ENCODE data around the gene SLC22A23.
A peak's percentile ranks its signal among the peaks of the same experiment; 100 is the strongest.

SLC22A23 gene

DNA sequence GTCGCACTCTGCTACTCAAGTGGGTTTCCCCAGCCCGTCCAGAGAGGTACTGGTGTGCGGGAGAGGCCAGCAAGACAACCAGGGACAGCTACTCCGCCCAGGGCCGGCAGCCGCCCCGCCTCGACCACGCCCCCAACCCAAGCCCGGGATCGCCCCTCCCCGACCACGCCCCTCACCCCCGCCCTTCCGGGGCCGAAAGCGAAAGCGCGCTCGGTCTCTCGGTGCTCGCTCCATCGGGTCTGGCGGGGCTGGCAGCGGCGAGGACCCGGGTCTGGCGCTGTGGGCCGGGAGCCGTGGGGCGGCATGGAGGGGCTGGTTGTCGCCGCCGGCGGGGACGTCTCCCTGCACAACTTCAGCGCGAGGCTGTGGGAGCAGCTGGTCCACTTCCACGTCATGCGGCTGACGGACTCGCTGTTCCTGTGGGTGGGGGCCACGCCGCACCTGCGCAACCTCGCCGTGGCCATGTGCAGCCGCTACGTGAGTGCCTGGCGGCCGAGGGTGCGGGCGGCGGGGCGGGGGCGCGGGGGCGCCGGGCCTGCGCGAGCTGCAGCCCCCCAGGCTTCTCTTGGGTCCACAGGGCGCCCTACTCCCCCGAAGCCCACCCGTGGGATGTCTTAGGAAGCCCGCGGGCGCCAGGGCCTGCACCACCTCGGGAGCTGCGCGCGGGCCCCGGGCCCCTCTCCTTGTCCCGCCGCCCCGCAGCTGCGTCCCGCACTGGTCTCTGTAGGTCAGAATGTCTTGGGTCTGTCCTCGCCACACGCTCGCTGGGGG lies 197.9 kb downstream of the SLC22A23 start, which contains the start of gene PSMG4 (continued):
- TF ChIP-seq, protein P1, sequence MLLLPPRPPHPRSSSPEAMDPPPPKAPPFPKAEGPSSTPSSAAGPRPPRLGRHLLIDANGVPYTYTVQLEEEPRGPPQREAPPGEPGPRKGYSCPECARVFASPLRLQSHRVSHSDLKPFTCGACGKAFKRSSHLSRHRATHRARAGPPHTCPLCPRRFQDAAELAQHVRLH (tag by site-specific recombination; IDR thresholded peaks at IDR 0.05) = 0 out of 2 replicates have a peak, but pooled peaks have one; percentile 23
- TF ChIP-seq ZBTB7A (tag by site-specific recombination; IDR thresholded peaks at IDR 0.05; ENCODE audit: low read depth) (0 out of 2 replicates have a peak, but pooled peaks have one; percentile 39), ZNF324 (tag by site-specific recombination; IDR thresholded peaks at IDR 0.05) (peak; percentile 75; the same call in 1 of the 2 replicates), ZNF610 (tag by site-specific recombination; IDR thresholded peaks at IDR 0.05; ENCODE audit: borderline replicate concordance) (0 out of 2 replicates have a peak, but pooled peaks have one; percentile 36), ZNF2 (tag by site-specific recombination; IDR thresholded peaks at IDR 0.05) (peak; percentile 23; the same call in 1 of the 2 replicates), ZNF341 (tag by site-specific recombination; IDR thresholded peaks at IDR 0.05; ENCODE audit: low read depth) (peak; percentile 42; the same call in 1 of the 2 replicates), ZNF561 (tag by site-specific recombination; IDR thresholded peaks at IDR 0.05; ENCODE audit: borderline replicate concordance) (0 out of 2 replicates have a peak, but pooled peaks have one; percentile 27), ZNF223 (tag by site-specific recombination; IDR thresholded peaks at IDR 0.05) (peak; percentile 80), ZBTB48 (tag by site-specific recombination; IDR thresholded peaks at IDR 0.05) (0 out of 2 replicates have a peak, but pooled peaks have one; percentile 41), ZNF571 (tag by site-specific recombination; IDR thresholded peaks at IDR 0.05) (no peak), ZEB2 (tag by site-specific recombination; IDR thresholded peaks at IDR 0.05) (peak; percentile 67), TRIM28 (IDR thresholded peaks at IDR 0.05; ENCODE audit: borderline replicate concordance, low read length) (no peak), KLF7 (tag by site-specific recombination; IDR thresholded peaks at IDR 0.05; ENCODE audit: borderline replicate concordance) (peak; percentile 84; the same call in 1 of the 2 replicates), MZF1 (tag by site-specific recombination; IDR thresholded peaks at IDR 0.05; ENCODE audit: borderline replicate concordance) (no peak), ZBTB1 (tag by site-specific recombination; IDR thresholded peaks at IDR 0.05) (no peak), ZNF394 (tag by site-specific recombination; IDR thresholded peaks at IDR 0.05; ENCODE audit: borderline replicate concordance) (peak; percentile 88), KLF1 (tag by site-specific recombination; IDR thresholded peaks at IDR 0.05) (peak; percentile 97), ZBTB8A (tag by site-specific recombination; IDR thresholded peaks at IDR 0.05) (peak; percentile 47; the same call in 1 of the 2 replicates)
- TF ChIP-seq, protein P2, sequence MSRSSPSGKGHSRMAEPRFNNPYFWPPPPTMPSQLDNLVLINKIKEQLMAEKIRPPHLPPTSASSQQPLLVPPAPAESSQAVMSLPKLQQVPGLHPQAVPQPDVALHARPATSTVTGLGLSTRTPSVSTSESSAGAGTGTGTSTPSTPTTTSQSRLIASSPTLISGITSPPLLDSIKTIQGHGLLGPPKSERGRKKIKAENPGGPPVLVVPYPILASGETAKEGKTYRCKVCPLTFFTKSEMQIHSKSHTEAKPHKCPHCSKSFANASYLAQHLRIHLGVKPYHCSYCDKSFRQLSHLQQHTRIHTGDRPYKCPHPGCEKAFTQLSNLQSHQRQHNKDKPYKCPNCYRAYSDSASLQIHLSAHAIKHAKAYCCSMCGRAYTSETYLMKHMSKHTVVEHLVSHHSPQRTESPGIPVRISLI (tag by site-specific recombination; IDR thresholded peaks at IDR 0.05) = no peak
- TF ChIP-seq, protein P3, sequence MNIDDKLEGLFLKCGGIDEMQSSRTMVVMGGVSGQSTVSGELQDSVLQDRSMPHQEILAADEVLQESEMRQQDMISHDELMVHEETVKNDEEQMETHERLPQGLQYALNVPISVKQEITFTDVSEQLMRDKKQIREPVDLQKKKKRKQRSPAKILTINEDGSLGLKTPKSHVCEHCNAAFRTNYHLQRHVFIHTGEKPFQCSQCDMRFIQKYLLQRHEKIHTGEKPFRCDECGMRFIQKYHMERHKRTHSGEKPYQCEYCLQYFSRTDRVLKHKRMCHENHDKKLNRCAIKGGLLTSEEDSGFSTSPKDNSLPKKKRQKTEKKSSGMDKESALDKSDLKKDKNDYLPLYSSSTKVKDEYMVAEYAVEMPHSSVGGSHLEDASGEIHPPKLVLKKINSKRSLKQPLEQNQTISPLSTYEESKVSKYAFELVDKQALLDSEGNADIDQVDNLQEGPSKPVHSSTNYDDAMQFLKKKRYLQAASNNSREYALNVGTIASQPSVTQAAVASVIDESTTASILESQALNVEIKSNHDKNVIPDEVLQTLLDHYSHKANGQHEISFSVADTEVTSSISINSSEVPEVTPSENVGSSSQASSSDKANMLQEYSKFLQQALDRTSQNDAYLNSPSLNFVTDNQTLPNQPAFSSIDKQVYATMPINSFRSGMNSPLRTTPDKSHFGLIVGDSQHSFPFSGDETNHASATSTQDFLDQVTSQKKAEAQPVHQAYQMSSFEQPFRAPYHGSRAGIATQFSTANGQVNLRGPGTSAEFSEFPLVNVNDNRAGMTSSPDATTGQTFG (tag by site-specific recombination; IDR thresholded peaks at IDR 0.05; ENCODE audit: borderline replicate concordance) = no peak
- TF ChIP-seq, protein P4, sequence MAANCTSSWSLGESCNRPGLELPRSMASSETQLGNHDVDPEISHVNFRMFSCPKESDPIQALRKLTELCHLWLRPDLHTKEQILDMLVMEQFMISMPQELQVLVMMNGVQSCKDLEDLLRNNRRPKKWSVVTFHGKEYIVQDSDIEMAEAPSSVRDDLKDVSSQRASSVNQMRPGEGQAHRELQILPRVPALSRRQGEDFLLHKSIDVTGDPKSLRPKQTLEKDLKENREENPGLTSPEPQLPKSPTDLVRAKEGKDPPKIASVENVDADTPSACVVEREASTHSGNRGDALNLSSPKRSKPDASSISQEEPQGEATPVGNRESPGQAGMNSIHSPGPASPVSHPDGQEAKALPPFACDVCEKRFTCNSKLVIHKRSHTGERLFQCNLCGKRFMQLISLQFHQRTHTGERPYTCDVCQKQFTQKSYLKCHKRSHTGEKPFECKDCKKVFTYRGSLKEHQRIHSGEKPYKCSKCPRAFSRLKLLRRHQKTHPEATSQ (tag by site-specific recombination; IDR thresholded peaks at IDR 0.05) = peak; percentile 58; the same call in 1 of the 2 replicates
- TF ChIP-seq, protein P5, sequence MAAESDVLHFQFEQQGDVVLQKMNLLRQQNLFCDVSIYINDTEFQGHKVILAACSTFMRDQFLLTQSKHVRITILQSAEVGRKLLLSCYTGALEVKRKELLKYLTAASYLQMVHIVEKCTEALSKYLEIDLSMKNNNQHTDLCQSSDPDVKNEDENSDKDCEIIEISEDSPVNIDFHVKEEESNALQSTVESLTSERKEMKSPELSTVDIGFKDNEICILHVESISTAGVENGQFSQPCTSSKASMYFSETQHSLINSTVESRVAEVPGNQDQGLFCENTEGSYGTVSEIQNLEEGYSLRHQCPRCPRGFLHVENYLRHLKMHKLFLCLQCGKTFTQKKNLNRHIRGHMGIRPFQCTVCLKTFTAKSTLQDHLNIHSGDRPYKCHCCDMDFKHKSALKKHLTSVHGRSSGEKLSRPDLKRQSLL (tag by site-specific recombination; IDR thresholded peaks at IDR 0.05) = peak; percentile 58; the same call in 1 of the 2 replicates
- TF ChIP-seq, protein P6, sequence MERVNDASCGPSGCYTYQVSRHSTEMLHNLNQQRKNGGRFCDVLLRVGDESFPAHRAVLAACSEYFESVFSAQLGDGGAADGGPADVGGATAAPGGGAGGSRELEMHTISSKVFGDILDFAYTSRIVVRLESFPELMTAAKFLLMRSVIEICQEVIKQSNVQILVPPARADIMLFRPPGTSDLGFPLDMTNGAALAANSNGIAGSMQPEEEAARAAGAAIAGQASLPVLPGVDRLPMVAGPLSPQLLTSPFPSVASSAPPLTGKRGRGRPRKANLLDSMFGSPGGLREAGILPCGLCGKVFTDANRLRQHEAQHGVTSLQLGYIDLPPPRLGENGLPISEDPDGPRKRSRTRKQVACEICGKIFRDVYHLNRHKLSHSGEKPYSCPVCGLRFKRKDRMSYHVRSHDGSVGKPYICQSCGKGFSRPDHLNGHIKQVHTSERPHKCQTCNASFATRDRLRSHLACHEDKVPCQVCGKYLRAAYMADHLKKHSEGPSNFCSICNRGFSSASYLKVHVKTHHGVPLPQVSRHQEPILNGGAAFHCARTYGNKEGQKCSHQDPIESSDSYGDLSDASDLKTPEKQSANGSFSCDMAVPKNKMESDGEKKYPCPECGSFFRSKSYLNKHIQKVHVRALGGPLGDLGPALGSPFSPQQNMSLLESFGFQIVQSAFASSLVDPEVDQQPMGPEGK (tag by site-specific recombination; IDR thresholded peaks at IDR 0.05) = peak; percentile 89
- TF ChIP-seq, protein P7, sequence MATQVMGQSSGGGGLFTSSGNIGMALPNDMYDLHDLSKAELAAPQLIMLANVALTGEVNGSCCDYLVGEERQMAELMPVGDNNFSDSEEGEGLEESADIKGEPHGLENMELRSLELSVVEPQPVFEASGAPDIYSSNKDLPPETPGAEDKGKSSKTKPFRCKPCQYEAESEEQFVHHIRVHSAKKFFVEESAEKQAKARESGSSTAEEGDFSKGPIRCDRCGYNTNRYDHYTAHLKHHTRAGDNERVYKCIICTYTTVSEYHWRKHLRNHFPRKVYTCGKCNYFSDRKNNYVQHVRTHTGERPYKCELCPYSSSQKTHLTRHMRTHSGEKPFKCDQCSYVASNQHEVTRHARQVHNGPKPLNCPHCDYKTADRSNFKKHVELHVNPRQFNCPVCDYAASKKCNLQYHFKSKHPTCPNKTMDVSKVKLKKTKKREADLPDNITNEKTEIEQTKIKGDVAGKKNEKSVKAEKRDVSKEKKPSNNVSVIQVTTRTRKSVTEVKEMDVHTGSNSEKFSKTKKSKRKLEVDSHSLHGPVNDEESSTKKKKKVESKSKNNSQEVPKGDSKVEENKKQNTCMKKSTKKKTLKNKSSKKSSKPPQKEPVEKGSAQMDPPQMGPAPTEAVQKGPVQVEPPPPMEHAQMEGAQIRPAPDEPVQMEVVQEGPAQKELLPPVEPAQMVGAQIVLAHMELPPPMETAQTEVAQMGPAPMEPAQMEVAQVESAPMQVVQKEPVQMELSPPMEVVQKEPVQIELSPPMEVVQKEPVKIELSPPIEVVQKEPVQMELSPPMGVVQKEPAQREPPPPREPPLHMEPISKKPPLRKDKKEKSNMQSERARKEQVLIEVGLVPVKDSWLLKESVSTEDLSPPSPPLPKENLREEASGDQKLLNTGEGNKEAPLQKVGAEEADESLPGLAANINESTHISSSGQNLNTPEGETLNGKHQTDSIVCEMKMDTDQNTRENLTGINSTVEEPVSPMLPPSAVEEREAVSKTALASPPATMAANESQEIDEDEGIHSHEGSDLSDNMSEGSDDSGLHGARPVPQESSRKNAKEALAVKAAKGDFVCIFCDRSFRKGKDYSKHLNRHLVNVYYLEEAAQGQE (tag by site-specific recombination; IDR thresholded peaks at IDR 0.05) = peak; percentile 65
